Liver (tissue), 9 donors: Measurements from ENCODE around the gene SNAI3. TPM values are rescaled to one million over a fixed set of nuclear protein-coding genes. Genes with fewer than 3 reads are reported as not detected.

ENCODE experiments used
- DNase-seq: peaks from one replicate; pipeline ENCODE4 v3.0.0-alpha.2; 2017; ENCODE audit warnings: low spot score
- H3K27ac ChIP-seq, 2 donors: one replicate each; pipeline ENCODE4 v1.7.0; 2013; ENCODE audit warnings: inconsistent platforms in 2 of 2, low read length in 2 of 2, control low read depth in 1 of 2, low read depth in 1 of 2, mild to moderate bottlenecking in 1 of 2
- H3K27me3 ChIP-seq, 4 donors: one replicate each; pipeline versions ENCODE4 v1.6.1 to v1.7.0; 2013; ENCODE audit warnings: low read length in 3 of 4, inconsistent platforms in 1 of 4, mild to moderate bottlenecking in 1 of 4, moderate library complexity in 1 of 4; ENCODE audit not compliant: control insufficient read depth in 4 of 4, insufficient read depth in 4 of 4
- H3K36me3 ChIP-seq, 4 donors: one replicate each; pipeline versions ENCODE4 v1.6.1 to v1.7.0; 2013; ENCODE audit warnings: low read length in 3 of 4, mild to moderate bottlenecking in 3 of 4, low read depth in 1 of 4, moderate library complexity in 1 of 4; ENCODE audit not compliant: control insufficient read depth in 4 of 4, insufficient read depth in 3 of 4
- H3K4me1 ChIP-seq, 4 donors: one replicate each; pipeline versions ENCODE4 v1.6.1 to v1.7.0; 2013; ENCODE audit warnings: low read length in 3 of 4, mild to moderate bottlenecking in 3 of 4, moderate library complexity in 1 of 4; ENCODE audit not compliant: control insufficient read depth in 4 of 4, insufficient read depth in 4 of 4
- H3K4me3 ChIP-seq, 3 donors: one replicate each; pipeline versions ENCODE4 v1.6.1 to v1.7.0; 2013; ENCODE audit warnings: low read length in 3 of 3, control low read depth in 1 of 3, low read depth in 1 of 3, mild to moderate bottlenecking in 1 of 3
- H3K9ac ChIP-seq, 2 donors: one replicate each; pipeline ENCODE4 v1.7.0; 2013; ENCODE audit warnings: low read length in 2 of 2, mild to moderate bottlenecking in 2 of 2, moderate library complexity in 2 of 2, control low read depth in 1 of 2, low read depth in 1 of 2
- H3K9me3 ChIP-seq, 4 donors: one replicate each; pipeline versions ENCODE4 v1.6.1 to v1.7.0; 2013; ENCODE audit warnings: low read length in 3 of 4; ENCODE audit not compliant: control insufficient read depth in 4 of 4
- ATF3 ChIP-seq: IDR thresholded peaks from 2 replicates; pipeline ENCODE4 v1.6.1; 2016; ENCODE audit warnings: antibody characterized with exemption
- EGR1 ChIP-seq, 2 donors: IDR thresholded peaks; 2 replicates each; pipeline ENCODE4 v1.6.1; 2016 to 2018; ENCODE audit warnings: antibody characterized with exemption in 2 of 2, low read depth in 2 of 2
- FOXA1 ChIP-seq: IDR thresholded peaks from 2 replicates; pipeline ENCODE4 v1.6.1; 2016; ENCODE audit warnings: antibody characterized with exemption
- FOXA2 ChIP-seq: IDR thresholded peaks from 2 replicates; pipeline ENCODE4 v1.6.1; 2016; ENCODE audit warnings: antibody characterized with exemption
- GABPA ChIP-seq, 2 donors: IDR thresholded peaks in 1 of 2; conservative IDR thresholded peaks in 1 of 2; 2 replicates each; pipeline ENCODE4 v1.6.1; 2016; ENCODE audit warnings: antibody characterized with exemption in 2 of 2, mild to moderate bottlenecking in 1 of 2, moderate library complexity in 1 of 2
- HNF4A ChIP-seq, 2 donors: conservative IDR thresholded peaks; 2 replicates each; pipeline ENCODE4 v1.6.1; 2016; ENCODE audit warnings: antibody characterized with exemption in 2 of 2, mild to moderate bottlenecking in 2 of 2
- NR2F2 ChIP-seq: IDR thresholded peaks from 2 replicates; pipeline ENCODE4 v1.6.1; 2016; ENCODE audit warnings: antibody characterized with exemption
- RAD21 ChIP-seq, 2 donors: IDR thresholded peaks; 2 replicates each; pipeline ENCODE4 v1.6.1; 2016; ENCODE audit warnings: antibody characterized with exemption in 2 of 2, mild to moderate bottlenecking in 2 of 2
- RXRA ChIP-seq, 2 donors: IDR thresholded peaks; 2 replicates each; pipeline ENCODE4 v1.6.1; 2017 to 2018; ENCODE audit warnings: antibody characterized with exemption in 2 of 2, mild to moderate bottlenecking in 1 of 2
- SP1 ChIP-seq: IDR thresholded peaks from 2 replicates; pipeline ENCODE4 v1.6.1; 2018; ENCODE audit warnings: antibody characterized with exemption, mild to moderate bottlenecking
- TAF1 ChIP-seq: conservative IDR thresholded peaks from 2 replicates; pipeline ENCODE4 v1.6.1; 2016; ENCODE audit warnings: antibody characterized with exemption, mild to moderate bottlenecking
- YY1 ChIP-seq: IDR thresholded peaks from 2 replicates; pipeline ENCODE4 v1.6.1; 2016; ENCODE audit warnings: antibody characterized with exemption, mild to moderate bottlenecking
- ZBTB33 ChIP-seq: IDR thresholded peaks from 2 replicates; pipeline ENCODE4 v1.6.1; 2016; ENCODE audit warnings: antibody characterized with exemption
- WGBS: extraction: QIAGEN DNeasy Blood & Tissue Kit; methylation state at CpG from one replicate; pipeline ENCODE4 v1.1.7; 2013; 5-methylcytosine and 5-hydroxymethylcytosine counted together
- polyA plus RNA-seq, 2 donors: library from polyadenylated mRNA; stranded (reverse) in 1 of 2; unstranded in 1 of 2; fragments of 200-250 nt in 1 of 2; fragments of >200 nt in 1 of 2; fragmentation: Nextera tagmentation in 1 of 2; extraction: Ambion mirVana in 1 of 2; gene quantifications; one replicate each; pipeline versions ENCODE4 v1.2.1 to v1.2.3, GENCODE V29; 2013 to 2015
- total RNA-seq, 2 donors: library from RNA; depleted of rRNA; stranded (reverse); fragments of >200 nt; gene quantifications; one replicate each; pipeline ENCODE4 v1.2.3, GENCODE V29; 2014
- TF ChIP-seq, protein P1 (sequence below): IDR thresholded peaks from 2 replicates; pipeline ENCODE4 v1.6.1; 2016; ENCODE audit warnings: antibody characterized with exemption
- TF ChIP-seq, protein P2 (sequence below): fragments of 150-350 bp; IDR thresholded peaks from 2 replicates; pipeline ENCODE4 v1.5.1; 2017; ENCODE audit warnings: improper control_type of control experiment, low read depth, low read length; ENCODE audit not compliant: missing input control
- donor health status: healthy.
- donor health status: healthy.
- donor health status: healthy.
- donor health status: healthy.
- donor health status: healthy.

The SNAI3 gene
- total and polyA plus RNA-seq, 4 donors, result 0.05 to 0.48 (median 0.20) TPM

GRCh38 chr16:88687254-88687576, 908 bp upstream of the SNAI3 start:
- Histone ChIP-seq H3K9ac (no peak overlapping the region), H3K27ac (no peak overlapping the region), H3K4me3 (no peak overlapping the region), H3K36me3 (no peaks in the 10 kb centered on the region), H3K9me3 (no peaks in the 10 kb centered on the region), H3K4me1 (peaks cover 7 to 27% (median 19%) of the 10 kb centered on the region in 4 donors), H3K27me3 (no peaks in the 10 kb centered on the region)
- TF ChIP-seq RXRA (IDR thresholded peaks at IDR 0.05) (no peak), RAD21 (IDR thresholded peaks at IDR 0.05) (no peak), TAF1 (no peak), GABPA (IDR thresholded peaks at IDR 0.05 in 1 of 2, conservative IDR thresholded peaks at IDR 0.05 in 1 of 2) (no peak), NR2F2 (no peak), ZBTB33 (no peak), EGR1 (IDR thresholded peaks at IDR 0.05; ENCODE audit: low read depth in 2 of 2) (no peak), ATF3 (no peak), FOXA2 (no peak)
- 58% methylated on average over 10 of the region's 10 CpGs for WGBS
- no peak for DNase-seq

DNA sequence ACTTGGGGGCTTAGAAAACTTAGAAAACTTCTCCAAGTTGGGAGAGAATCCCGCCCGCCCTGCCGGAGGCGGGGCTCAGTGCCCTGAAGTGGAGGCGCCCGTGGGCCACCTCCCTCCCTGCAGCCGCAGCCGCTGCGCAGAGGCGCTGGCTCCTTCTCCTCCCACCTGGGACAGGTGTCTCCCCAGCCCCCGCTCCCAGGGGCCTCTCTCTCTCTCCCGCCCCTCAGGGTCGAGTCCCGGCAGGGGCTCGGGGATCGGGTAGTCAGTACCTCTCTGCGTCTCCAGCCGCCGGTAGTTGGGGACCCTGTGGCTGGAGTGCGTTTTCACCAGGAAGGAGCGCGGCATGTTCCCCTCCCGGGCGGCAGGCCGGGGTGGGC, 257 bp downstream of the SNAI3 start:
- peak overlapping the region in 1 of 2 donors; percentile 40 for H3K27ac ChIP-seq
- under 1% methylated on average over 25 of the region's 25 CpGs for WGBS
- H3K9me3 ChIP-seq, result no peaks in the 10 kb centered on the region
- H3K36me3 ChIP-seq, result no peaks in the 10 kb centered on the region
- no peaks in the 10 kb centered on the region for H3K27me3 ChIP-seq
- H3K9ac ChIP-seq, result no peak overlapping the region
- no peak for DNase-seq
- H3K4me3 ChIP-seq, result peak overlapping the region; percentile 33 to 62 (median 60)
- H3K4me1 ChIP-seq, result peaks cover 7 to 30% (median 21%) of the 10 kb centered on the region in 4 donors
- TF ChIP-seq FOXA2 (no peak), EGR1 (IDR thresholded peaks at IDR 0.05; ENCODE audit: low read depth in 2 of 2) (no peak), SP1 (no peak), FOXA1 (no peak), RXRA (IDR thresholded peaks at IDR 0.05) (no peak), RAD21 (IDR thresholded peaks at IDR 0.05) (no peak)
- TF ChIP-seq, protein P1, sequence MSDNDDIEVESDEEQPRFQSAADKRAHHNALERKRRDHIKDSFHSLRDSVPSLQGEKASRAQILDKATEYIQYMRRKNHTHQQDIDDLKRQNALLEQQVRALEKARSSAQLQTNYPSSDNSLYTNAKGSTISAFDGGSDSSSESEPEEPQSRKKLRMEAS, result no peak

DNA sequence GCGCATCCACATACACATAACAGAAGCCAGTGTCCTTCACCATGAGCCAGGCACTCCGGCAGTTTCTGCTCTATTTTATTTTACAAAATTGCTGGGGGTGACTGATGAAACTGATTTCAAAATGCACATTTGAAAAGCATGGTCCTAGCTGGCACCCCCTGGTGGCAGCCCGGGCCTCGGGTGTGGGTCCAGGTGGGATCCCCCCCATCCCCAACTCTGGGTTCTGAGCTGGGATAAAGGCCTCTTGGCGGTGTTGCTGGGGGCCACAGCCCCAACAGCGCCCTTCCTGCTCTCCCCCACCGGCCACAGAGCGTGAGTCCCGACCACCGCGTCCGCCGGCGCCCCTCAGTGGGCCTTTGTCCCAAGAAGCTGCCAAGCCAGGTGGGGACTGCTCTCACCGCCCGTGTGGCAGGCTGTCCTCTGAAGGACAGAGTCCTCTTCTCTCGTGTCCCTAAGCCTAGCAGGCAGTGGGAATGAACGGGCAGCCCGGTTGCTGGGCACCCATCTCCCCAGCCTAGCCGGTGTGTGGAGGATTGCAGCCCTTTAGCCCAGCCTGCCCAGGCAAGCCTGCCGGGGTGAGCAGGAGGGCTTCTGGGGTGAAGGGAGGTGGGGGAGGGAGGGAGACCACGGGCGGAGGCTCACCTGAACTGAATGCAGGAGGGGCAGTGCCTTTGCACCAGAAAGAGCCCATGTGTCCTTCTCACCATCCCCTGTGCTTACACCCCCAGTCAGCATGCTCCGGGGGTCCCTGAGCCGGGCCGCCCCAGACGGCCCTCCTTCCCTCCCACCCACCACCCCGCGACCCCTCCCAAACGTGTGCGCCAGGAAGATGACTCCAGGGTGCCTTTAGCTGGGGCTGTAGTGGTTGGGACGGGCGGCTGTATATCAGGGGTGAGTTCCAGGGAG, 898 bp downstream of the SNAI3 start:
- no peak for DNase-seq
- no peaks in the 10 kb centered on the region for H3K36me3 ChIP-seq
- H3K9me3 ChIP-seq, result no peaks in the 10 kb centered on the region
- no peaks in the 10 kb centered on the region for H3K27me3 ChIP-seq
- peak overlapping the region in 2 of 3 donors; percentile 33 to 60 for H3K4me3 ChIP-seq
- no peak overlapping the region for H3K9ac ChIP-seq
- no peak overlapping the region for H3K27ac ChIP-seq
- peaks cover 7 to 31% (median 21%) of the 10 kb centered on the region in 4 donors for H3K4me1 ChIP-seq
- WGBS, result 10% methylated on average over 33 of the region's 33 CpGs
- TF ChIP-seq SP1, result no peak
- TF ChIP-seq, protein P2, sequence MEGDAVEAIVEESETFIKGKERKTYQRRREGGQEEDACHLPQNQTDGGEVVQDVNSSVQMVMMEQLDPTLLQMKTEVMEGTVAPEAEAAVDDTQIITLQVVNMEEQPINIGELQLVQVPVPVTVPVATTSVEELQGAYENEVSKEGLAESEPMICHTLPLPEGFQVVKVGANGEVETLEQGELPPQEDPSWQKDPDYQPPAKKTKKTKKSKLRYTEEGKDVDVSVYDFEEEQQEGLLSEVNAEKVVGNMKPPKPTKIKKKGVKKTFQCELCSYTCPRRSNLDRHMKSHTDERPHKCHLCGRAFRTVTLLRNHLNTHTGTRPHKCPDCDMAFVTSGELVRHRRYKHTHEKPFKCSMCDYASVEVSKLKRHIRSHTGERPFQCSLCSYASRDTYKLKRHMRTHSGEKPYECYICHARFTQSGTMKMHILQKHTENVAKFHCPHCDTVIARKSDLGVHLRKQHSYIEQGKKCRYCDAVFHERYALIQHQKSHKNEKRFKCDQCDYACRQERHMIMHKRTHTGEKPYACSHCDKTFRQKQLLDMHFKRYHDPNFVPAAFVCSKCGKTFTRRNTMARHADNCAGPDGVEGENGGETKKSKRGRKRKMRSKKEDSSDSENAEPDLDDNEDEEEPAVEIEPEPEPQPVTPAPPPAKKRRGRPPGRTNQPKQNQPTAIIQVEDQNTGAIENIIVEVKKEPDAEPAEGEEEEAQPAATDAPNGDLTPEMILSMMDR, result peak; percentile 2
- no peak for TF ChIP-seq HNF4A (conservative IDR thresholded peaks at IDR 0.05)
- no peak for TF ChIP-seq YY1
- no peak for TF ChIP-seq TAF1
- TF ChIP-seq RAD21 (IDR thresholded peaks at IDR 0.05), result peak in 1 of 2 donors; percentile 22
- TF ChIP-seq ATF3, result no peak
- no peak for TF ChIP-seq FOXA2
